ENCODE measurements around the gene SLC35F1. TPM values are rescaled to one million over a fixed set of nuclear protein-coding genes. Genes with fewer than 3 reads are reported as not detected.

SLC35F1 gene
- total RNA-seq, 1 experiment from 2014 or later: not detected

- ChIA-PET CTCF (no interaction called here), POLR2A (ENCODE audit: unreplicated experiment) (interaction anchor here (0.6 kb wide), 1 partner anchor 1987 kb away, joined by 3 read pairs; no protein-coding TSS in a partner anchor)
- no peak for TF ChIP-seq CTCF (conservative IDR thresholded peaks at IDR 0.05)
- TF ChIP-seq EZH2 (IDR thresholded peaks at IDR 0.05; ENCODE audit: low read depth): no peak
- DNase-seq: no peak
- Histone ChIP-seq H3K79me2 (ENCODE audit: low read depth) (no peaks in the 10 kb centered on the region), H2AFZ (no peak overlapping the region), H3K4me2 (no peak overlapping the region), H3K9me3 (ENCODE audit: insufficient read depth, low read depth) (no peaks in the 10 kb centered on the region), H3K27me3 (ENCODE audit: insufficient read depth, low read depth) (no peaks in the 10 kb centered on the region), H3K4me3 (no peak overlapping the region), H3K4me1 (replicated peaks; ENCODE audit: insufficient read depth) (no peaks in the 10 kb centered on the region), H3F3A (ENCODE audit: insufficient read depth, low read depth) (no peaks in the 10 kb centered on the region), H3K9me2 (ENCODE audit: insufficient read depth) (0 out of 2 replicates have a peak, but pooled peaks cover 3% of the 10 kb centered on the region), H3K36me3 (ENCODE audit: low read depth) (no peaks in the 10 kb centered on the region), H4K20me1 (ENCODE audit: insufficient read depth) (no peaks in the 10 kb centered on the region), H3K27ac (no peak overlapping the region)
- intact Hi-C loops (cut with micrococcal nuclease; ENCODE audit: unreplicated experiment): no loop called here
- BruUV-seq (replicated peaks): no TSS peak
Observed at GRCh38 chr6:118292558-118292957, 385.5 kb downstream of the SLC35F1 start.

- H3K4me2 ChIP-seq: no peak overlapping the region
- ChIA-PET CTCF (no interaction called here), POLR2A (ENCODE audit: unreplicated experiment) (no interaction called here)
- no peaks in the 10 kb centered on the region for H3F3A ChIP-seq (ENCODE audit: insufficient read depth, low read depth)
- TF ChIP-seq CTCF (conservative IDR thresholded peaks at IDR 0.05): no peak
- no peak for TF ChIP-seq EZH2 (IDR thresholded peaks at IDR 0.05; ENCODE audit: low read depth)
- intact Hi-C loops (cut with micrococcal nuclease; ENCODE audit: unreplicated experiment): no loop called here
- no peaks in the 10 kb centered on the region for H3K27me3 ChIP-seq (ENCODE audit: insufficient read depth, low read depth)
- no peaks in the 10 kb centered on the region for H3K79me2 ChIP-seq (ENCODE audit: low read depth)
- no peaks in the 10 kb centered on the region for H3K9me3 ChIP-seq (ENCODE audit: insufficient read depth, low read depth)
- H3K36me3 ChIP-seq (ENCODE audit: low read depth): no peaks in the 10 kb centered on the region
- no peak overlapping the region for H3K4me3 ChIP-seq
- H3K4me1 ChIP-seq (replicated peaks; ENCODE audit: insufficient read depth): no peaks in the 10 kb centered on the region
- H3K9me2 ChIP-seq (ENCODE audit: insufficient read depth): 0 out of 2 replicates have a peak, but pooled peaks cover 3% of the 10 kb centered on the region
- no TSS peak for BruUV-seq (replicated peaks)
- H2AFZ ChIP-seq: no peak overlapping the region
- no peak overlapping the region for H3K27ac ChIP-seq
- peak in 1 of 2 experiments; percentile 24 for DNase-seq
- no peaks in the 10 kb centered on the region for H4K20me1 ChIP-seq (ENCODE audit: insufficient read depth)
Observed at GRCh38 chr6:118294906-118295305, 387.8 kb downstream of the SLC35F1 start.

- no TSS peak for BruUV-seq (replicated peaks)
- H3K9me2 ChIP-seq (ENCODE audit: insufficient read depth): 0 out of 2 replicates have a peak, but pooled peaks cover 3% of the 10 kb centered on the region
- H3F3A ChIP-seq (ENCODE audit: insufficient read depth, low read depth): no peaks in the 10 kb centered on the region
- H3K4me2 ChIP-seq: no peak overlapping the region
- no peaks in the 10 kb centered on the region for H3K36me3 ChIP-seq (ENCODE audit: low read depth)
- no peak overlapping the region for H3K4me3 ChIP-seq
- CTCF ChIA-PET: no interaction called here
- no peaks in the 10 kb centered on the region for H3K79me2 ChIP-seq (ENCODE audit: low read depth)
- H3K27ac ChIP-seq: no peak overlapping the region
- TF ChIP-seq CTCF (conservative IDR thresholded peaks at IDR 0.05) (no peak), EZH2 (IDR thresholded peaks at IDR 0.05; ENCODE audit: low read depth) (no peak)
- POLR2A ChIA-PET (ENCODE audit: unreplicated experiment): no interaction called here
- intact Hi-C loops (cut with micrococcal nuclease; ENCODE audit: unreplicated experiment): no loop called here
- DNase-seq: no peak
- no peaks in the 10 kb centered on the region for H3K4me1 ChIP-seq (replicated peaks; ENCODE audit: insufficient read depth)
- no peaks in the 10 kb centered on the region for H3K9me3 ChIP-seq (ENCODE audit: insufficient read depth, low read depth)
- no peaks in the 10 kb centered on the region for H3K27me3 ChIP-seq (ENCODE audit: insufficient read depth, low read depth)
- no peaks in the 10 kb centered on the region for H4K20me1 ChIP-seq (ENCODE audit: insufficient read depth)
- no peak overlapping the region for H2AFZ ChIP-seq
Observed at GRCh38 chr6:118295336-118295735, 388.3 kb downstream of the SLC35F1 start.

All from PC-9 (cell line).